ENCODE data around the gene ZDHHC11B. TPM values are rescaled to one million over a fixed set of nuclear protein-coding genes. Genes with fewer than 3 reads are reported as not detected.
A peak's percentile ranks its signal among the peaks of the same experiment; 100 is the strongest.

The ZDHHC11B gene
- total RNA-seq, 1 donor from 2014 or later = 0.60 TPM

DNA sequence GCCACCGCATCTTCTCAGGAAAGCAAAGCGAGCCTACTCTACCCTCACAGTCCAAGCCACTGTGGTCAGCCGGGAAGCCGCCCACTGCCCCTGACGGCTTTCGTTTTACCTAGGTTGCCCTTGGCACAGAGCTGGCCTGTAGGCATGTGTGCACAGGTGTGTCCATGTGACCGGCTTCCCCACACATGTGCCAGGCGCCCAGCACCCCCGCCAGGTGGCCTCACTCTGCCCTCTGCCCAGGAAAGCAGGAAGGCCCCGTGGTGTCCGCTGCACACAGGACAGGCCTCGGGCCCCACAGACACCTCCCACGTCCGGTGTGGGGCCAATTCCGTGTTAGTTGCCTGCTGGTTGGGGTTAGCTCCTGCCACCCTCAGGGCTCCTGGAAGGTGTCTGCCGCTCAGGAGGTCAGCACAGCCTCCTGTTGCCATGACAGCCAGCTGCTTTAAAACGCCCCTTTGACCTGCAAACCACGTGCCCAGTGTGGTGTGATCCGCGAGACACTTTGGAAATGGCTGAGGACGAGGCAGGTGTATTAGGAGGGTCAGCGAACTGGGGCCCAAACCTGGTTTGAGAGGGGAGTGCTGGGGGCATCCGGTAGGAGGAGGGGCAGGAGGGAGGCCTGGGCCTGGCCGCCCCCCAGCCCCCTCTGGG lies 120.1 kb downstream of the ZDHHC11B start:
- no peak overlapping the region for H3K27ac Mint-ChIP-seq
- Histone ChIP-seq H3K9me3 (ENCODE audit: low read depth) (no peaks in the 10 kb centered on the region), H3K27me3 (no peaks in the 10 kb centered on the region), H3K4me3 (no peak overlapping the region), H2AFZ (replicated peaks) (no peak overlapping the region), H3K4me1 (no peaks in the 10 kb centered on the region), H3K27ac (no peak overlapping the region), H3K79me2 (ENCODE audit: low read depth) (no peaks in the 10 kb centered on the region), H4K20me1 (ENCODE audit: low read depth) (peaks cover 12% of the 10 kb centered on the region), H3K9ac (no peak overlapping the region), H3K36me3 (no peaks in the 10 kb centered on the region), H3K4me2 (no peak overlapping the region), H3F3A (ENCODE audit: low read depth) (no peaks in the 10 kb centered on the region)
- peaks cover 5% of the 10 kb centered on the region for H3K27me3 Mint-ChIP-seq (ENCODE audit: insufficient read depth, low read depth)
- peaks cover 8% of the 10 kb centered on the region for H3K4me1 Mint-ChIP-seq
- H3K4me3 Mint-ChIP-seq = no peak overlapping the region
- DNase-seq (ENCODE audit: low spot score) = no peak
- H3K36me3 Mint-ChIP-seq = peaks cover 32% of the 10 kb centered on the region
- H3K9me3 Mint-ChIP-seq = peaks cover 2% of the 10 kb centered on the region
- TF ChIP-seq EZH2 (IDR thresholded peaks at IDR 0.05) (no peak), EZH2phosphoT487 (IDR thresholded peaks at IDR 0.05) (no peak)
- TF ChIP-seq, protein P1, sequence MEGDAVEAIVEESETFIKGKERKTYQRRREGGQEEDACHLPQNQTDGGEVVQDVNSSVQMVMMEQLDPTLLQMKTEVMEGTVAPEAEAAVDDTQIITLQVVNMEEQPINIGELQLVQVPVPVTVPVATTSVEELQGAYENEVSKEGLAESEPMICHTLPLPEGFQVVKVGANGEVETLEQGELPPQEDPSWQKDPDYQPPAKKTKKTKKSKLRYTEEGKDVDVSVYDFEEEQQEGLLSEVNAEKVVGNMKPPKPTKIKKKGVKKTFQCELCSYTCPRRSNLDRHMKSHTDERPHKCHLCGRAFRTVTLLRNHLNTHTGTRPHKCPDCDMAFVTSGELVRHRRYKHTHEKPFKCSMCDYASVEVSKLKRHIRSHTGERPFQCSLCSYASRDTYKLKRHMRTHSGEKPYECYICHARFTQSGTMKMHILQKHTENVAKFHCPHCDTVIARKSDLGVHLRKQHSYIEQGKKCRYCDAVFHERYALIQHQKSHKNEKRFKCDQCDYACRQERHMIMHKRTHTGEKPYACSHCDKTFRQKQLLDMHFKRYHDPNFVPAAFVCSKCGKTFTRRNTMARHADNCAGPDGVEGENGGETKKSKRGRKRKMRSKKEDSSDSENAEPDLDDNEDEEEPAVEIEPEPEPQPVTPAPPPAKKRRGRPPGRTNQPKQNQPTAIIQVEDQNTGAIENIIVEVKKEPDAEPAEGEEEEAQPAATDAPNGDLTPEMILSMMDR (IDR thresholded peaks at IDR 0.05) = no peak

DNA sequence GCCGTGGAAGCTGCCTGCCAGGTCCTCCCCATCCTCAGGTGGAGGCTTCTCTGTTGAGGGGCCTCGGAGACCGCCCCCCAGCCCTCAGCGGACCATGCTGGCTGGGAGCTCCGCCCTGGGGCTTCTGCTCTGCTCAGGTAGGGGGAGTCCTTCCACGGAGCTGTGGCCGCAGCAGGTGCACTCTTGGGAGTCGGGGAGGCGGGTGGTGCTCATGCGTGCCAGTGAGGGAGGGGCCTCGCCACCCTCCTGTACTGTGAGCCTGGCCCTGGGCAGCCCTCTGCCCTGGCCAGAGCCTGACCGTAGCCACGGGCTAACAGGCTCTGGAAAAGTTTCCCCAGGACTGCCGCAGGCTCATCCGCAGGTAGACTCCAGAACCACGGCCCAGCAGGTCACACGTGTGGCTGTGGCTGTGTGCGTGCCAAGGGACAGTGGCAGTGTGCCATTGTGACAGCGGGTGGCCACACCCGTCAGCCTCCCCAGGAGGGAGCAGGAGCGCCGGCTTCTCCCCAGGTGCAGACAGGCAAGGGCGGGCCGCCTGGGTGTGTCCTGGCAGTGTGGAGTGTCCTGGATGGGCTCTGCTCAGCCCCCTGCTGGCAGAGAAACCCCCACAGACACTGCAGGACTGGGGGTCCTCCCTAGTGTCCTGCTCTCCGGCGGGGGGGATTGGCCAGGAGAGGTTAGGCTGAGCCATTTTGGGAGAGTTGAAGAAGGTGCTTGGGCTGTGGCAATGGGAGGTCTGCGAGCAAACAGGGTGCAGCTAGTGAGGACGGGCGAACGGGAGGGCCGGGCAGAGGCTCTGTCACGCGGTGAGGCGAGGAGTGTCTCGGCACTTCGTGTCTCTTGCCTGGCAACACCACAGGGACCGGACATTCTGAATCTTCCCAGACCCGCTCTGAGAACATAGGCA lies 120.8 kb downstream of the ZDHHC11B start:
- Mint-ChIP-seq H3K4me1 (peaks cover 8% of the 10 kb centered on the region), H3K4me3 (no peak overlapping the region), H3K27ac (peak overlapping the region; percentile 37), H3K9me3 (peaks cover 2% of the 10 kb centered on the region), H3K36me3 (peaks cover 38% of the 10 kb centered on the region), H3K27me3 (ENCODE audit: insufficient read depth, low read depth) (peaks cover 5% of the 10 kb centered on the region)
- Histone ChIP-seq H3K4me3 (no peak overlapping the region), H3K9ac (no peak overlapping the region), H3K36me3 (no peaks in the 10 kb centered on the region), H4K20me1 (ENCODE audit: low read depth) (peaks cover 10% of the 10 kb centered on the region), H3K4me2 (no peak overlapping the region), H3K9me3 (ENCODE audit: low read depth) (no peaks in the 10 kb centered on the region), H3F3A (ENCODE audit: low read depth) (no peaks in the 10 kb centered on the region), H3K79me2 (ENCODE audit: low read depth) (no peaks in the 10 kb centered on the region), H3K27me3 (no peaks in the 10 kb centered on the region), H2AFZ (replicated peaks) (no peak overlapping the region), H3K27ac (no peak overlapping the region), H3K4me1 (no peaks in the 10 kb centered on the region)
- TF ChIP-seq EZH2phosphoT487 (IDR thresholded peaks at IDR 0.05) (no peak), EZH2 (IDR thresholded peaks at IDR 0.05) (no peak)
- TF ChIP-seq, protein P1 (IDR thresholded peaks at IDR 0.05) = no peak
- DNase-seq (ENCODE audit: low spot score) = no peak

DNA sequence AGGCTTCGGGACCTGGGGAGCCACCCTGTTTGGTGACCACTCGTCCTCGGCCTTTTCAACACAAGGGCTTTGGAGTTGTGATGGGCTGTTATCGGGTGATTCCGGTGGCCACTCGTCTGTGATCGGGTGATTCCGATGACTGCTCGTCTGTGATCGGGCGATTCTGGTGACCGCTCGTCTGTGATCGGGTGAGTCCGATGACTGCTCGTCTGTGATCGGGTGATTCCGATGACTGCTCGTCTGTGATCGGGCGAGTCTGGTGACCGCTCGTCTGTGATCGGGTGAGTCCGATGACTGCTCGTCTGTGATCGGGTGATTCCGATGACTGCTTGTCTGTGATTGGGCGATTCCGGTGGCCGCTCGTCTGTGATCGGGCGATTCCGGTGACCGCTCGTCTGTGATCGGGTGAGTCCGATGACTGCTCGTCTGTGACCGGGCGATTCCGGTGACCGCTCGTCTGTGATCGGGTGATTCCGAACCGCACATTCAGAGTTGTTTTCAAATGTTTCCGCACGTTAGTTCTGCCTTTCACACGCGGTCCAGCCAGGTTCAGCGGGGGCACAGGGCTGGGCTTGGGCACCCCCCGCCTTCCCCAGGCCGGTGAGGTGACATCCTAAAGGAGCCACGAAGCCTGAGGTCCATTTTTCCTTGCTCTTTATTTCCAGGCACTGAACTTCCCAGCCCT lies 121.6 kb downstream of the ZDHHC11B start:
- H3K9me3 Mint-ChIP-seq = peaks cover 2% of the 10 kb centered on the region

More for the DNA sequence above, 121.6 kb downstream of the ZDHHC11B start:
- Histone ChIP-seq H3K4me2 (no peak overlapping the region), H3K27ac (no peak overlapping the region), H3K4me1 (no peaks in the 10 kb centered on the region), H3K9me3 (ENCODE audit: low read depth) (no peaks in the 10 kb centered on the region), H3K79me2 (ENCODE audit: low read depth) (no peaks in the 10 kb centered on the region), H3K4me3 (no peak overlapping the region), H3K27me3 (no peaks in the 10 kb centered on the region), H3F3A (ENCODE audit: low read depth) (no peaks in the 10 kb centered on the region), H3K9ac (no peak overlapping the region), H4K20me1 (ENCODE audit: low read depth) (peaks cover 7% of the 10 kb centered on the region), H2AFZ (replicated peaks) (no peak overlapping the region), H3K36me3 (no peaks in the 10 kb centered on the region)
- DNase-seq (ENCODE audit: low spot score) = no peak
- TF ChIP-seq EZH2 (IDR thresholded peaks at IDR 0.05) = no peak
- TF ChIP-seq, protein P1 (IDR thresholded peaks at IDR 0.05) = no peak
- TF ChIP-seq EZH2phosphoT487 (IDR thresholded peaks at IDR 0.05) = no peak
- Mint-ChIP-seq H3K27ac (no peak overlapping the region), H3K4me1 (peaks cover 8% of the 10 kb centered on the region), H3K36me3 (peaks cover 42% of the 10 kb centered on the region), H3K27me3 (ENCODE audit: insufficient read depth, low read depth) (peaks cover 3% of the 10 kb centered on the region), H3K4me3 (no peak overlapping the region)

Data from neural progenitor cell (in vitro differentiated cells).